HG02588 (cell line): ENCODE measurements around the gene ALG11.
"Not testable (repeated sequence)": the region's sequence is repeated elsewhere in the genome, so short reads cannot be mapped to it uniquely, and the experiment has no call there.

Source experiments
- ATAC-seq: cut with Tn5 transposase; IDR thresholded peaks from one replicate; pipeline ENCODE4 v1.9.1; 2021; ENCODE audit warnings: mild to moderate bottlenecking, moderate library complexity; ENCODE audit not compliant: unreplicated experiment

ALG11 gene, protein sequence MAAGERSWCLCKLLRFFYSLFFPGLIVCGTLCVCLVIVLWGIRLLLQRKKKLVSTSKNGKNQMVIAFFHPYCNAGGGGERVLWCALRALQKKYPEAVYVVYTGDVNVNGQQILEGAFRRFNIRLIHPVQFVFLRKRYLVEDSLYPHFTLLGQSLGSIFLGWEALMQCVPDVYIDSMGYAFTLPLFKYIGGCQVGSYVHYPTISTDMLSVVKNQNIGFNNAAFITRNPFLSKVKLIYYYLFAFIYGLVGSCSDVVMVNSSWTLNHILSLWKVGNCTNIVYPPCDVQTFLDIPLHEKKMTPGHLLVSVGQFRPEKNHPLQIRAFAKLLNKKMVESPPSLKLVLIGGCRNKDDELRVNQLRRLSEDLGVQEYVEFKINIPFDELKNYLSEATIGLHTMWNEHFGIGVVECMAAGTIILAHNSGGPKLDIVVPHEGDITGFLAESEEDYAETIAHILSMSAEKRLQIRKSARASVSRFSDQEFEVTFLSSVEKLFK

DNA sequence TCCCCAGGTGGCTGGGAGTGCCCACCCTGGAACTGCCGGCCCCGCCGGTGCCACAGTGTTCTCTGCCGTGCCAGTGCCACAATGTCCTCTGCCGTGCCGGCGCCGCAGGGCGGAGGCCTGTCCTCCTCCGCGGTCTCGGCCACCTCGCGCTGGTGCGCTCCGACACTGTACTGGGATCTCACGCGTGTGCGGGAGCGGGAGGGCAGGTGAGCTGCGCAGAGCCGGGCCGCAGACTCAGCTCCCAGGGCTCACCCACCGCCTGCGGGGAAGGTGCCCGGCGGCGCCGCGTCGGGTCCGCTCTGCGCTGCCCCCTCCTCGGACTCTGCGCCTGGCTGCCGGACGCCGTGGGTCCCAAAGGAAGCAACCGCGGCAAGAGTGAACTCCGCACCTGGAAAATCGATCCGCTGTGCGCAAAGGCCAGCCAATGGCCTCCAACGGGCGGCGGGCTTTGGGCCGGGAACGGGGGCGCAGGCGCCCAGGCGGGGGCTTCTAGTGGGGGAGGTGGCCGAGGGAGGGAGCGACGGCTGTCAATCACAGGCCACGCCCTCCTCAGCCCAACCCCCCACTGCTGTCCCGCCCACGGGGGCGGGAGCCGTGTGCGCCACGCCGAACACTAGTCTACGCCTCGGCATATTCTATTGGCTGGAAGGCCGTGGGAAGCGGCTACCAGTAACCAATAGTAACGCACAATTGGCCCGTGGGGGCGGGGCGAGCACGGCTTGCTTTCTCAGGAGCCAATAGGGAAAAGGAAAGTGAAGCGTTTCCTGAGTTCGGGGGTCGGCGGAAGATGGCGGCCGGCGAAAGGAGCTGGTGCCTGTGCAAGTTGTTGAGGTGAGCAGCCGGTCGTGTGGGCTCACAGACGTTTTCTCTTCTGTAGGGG is at the start of gene ALG11:
ALG11 (plus strand) TSS at position 767 of the 880 bp plus-strand sequence; CDS start at position 788, 21 bp downstream.
- peak; percentile 99 for ATAC-seq

DNA sequence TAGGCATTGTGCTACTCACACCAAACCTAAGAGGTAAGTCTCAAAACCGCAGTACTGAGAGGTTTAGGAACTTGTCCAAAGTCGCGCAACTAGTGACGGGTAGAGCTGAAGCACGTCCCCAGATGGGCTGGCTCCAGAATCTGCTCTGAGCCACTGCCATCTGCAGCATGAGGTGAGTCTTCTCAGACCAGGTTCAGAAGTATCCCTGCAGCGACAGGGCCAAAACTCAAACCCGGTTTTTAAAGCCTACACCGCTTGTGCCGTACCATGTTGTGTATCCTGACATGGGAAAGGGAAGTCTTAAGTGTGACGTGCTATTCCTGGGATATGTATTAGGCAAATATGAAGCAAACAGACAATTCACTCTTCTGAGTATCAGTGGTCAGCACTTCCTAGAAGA is 46.0 kb upstream of the ALG11 start:
- ATAC-seq, result no peak

DNA sequence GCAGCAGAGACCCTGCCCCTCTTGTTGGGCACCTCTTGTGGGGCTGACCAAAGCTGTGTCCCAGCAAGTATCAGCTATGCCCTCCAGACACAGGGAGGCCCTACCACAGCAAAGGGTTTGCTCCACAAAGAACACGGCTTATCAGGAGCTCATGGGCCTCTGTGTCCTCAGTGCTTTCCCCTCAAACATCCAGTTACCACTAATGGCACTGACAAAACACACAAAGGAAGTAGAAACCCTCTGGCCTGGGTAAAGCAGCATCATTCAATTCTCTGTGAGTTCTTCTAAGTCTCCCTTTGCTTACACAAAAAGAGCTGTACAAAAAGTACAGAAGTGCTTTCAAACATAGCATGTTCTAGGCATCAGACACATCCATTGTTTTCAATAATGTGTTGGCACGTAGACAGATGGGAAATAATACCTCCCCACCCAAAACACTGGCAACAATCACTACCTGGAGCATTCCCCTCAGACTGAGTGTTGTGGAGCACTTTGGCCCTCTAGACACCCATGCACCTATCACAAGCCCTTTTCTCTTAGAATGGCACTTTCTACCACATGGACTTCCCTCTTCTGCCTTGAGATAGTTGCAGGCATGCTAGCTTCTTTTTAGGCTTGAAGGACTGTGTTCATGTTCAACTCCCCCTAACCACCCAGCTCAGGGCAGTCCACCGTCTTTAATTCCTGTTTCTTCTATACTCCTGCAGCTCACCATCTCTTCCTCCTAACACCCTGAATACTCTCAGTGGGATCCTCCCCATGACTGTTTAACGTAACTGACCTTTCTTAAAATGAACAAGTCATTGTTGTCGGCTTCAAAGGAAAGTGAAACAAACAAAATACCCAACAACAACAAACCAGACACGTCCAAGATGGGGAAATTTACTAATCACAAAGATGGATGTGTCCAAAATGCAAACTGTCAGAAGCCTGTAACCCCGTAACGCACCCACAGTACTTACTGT is 44.4 kb upstream of the ALG11 start:
- no peak for ATAC-seq

DNA sequence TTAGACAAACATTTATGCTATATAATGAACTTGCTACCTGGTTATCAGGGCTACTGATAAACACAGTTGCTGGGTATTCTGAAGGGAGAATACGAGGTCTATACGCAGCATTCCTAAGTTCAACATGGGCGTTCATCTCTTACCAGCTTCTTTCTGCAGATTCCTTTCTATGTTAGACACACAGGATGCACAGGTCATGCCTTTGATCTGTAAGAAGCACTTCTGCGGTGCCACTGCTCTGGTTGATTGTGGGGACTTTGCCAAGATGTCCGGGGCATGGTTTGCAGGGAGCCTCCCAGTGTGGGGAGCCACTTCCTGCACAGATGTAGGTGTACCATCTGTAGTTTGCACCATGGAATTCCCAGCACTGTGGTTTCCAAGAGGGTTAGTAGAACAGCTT is 41.8 kb upstream of the ALG11 start:
- no peak for ATAC-seq

DNA sequence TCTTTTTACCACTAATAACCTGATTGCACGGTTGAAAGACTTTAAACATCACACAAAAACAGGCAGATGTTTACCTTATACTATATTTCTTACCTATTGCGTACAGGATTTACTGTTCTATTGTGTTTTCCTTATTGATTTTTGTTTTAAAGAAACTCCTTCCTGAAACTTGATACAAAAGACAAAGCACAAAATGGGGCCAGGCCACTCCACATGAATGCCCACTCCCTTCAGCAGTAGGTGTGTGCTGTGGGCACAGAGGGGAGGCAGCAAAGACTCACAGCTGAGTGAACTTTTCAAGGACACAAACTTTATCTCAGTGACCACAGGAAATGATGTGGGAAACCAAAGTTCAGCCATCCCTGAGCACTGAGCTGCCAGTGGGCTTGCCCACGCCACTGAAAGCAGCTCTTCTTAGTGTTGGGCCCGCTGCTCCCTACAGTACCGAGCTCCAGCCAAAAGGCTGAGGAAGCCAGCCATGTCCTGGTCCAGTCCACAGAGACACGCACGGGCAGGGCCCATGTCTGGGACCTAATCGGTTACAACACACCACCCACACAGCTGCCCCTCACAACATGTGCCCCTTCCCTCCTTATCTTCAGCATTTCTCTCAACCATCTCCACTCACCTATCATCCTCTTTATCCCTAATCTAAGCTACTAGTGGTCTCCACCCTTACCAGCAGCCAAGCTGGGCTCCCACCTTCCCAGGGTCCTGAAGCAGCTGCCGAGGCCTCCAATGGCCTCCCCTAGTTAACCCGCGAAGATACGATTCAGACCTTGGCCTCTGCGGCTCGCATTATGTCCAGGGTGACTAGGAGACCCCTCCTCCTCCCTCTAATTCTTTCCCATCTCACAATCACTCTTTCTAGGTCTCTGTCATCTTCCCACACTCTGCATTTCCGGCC is 40.4 kb upstream of the ALG11 start:
- ATAC-seq, result no peak

DNA sequence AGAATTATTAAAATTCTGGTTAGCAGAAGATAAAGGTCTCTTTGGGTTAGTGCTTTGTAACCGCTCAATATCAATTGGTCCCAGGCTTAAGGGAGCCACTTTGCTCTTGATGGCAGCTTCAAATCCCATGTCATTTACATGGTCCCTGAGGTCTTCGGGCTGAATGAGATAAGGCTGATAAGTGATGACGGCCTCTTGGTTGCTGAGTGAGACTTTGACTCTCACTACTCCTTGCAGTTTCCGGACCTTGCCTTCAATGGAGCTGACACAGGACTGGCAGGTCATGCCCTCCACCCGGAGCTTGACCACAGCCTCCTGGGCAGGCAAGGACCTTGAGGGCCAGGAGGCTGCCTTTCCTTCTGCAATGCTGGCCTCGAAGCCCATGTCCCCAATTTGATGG is 37.7 kb upstream of the ALG11 start:
- ATAC-seq, result no peak

DNA sequence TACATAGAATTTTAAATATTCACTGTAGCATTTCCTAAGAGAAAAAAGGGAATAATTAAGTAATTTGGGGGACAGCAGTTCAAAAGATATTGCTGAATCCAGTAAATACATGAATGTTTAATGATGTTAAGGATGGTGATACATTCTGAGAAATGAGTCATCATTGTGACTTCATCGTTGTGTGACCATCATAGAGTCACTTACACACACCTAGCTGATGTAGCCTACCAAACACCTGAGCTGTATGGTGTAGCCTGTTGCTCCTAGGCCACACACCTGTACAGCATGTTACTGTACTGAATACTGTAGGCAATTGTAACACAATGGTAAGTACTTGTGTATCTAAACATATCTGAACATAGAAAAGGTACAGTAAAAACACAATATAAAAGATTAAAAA is 35.8 kb upstream of the ALG11 start:
- ATAC-seq, result no peak

DNA sequence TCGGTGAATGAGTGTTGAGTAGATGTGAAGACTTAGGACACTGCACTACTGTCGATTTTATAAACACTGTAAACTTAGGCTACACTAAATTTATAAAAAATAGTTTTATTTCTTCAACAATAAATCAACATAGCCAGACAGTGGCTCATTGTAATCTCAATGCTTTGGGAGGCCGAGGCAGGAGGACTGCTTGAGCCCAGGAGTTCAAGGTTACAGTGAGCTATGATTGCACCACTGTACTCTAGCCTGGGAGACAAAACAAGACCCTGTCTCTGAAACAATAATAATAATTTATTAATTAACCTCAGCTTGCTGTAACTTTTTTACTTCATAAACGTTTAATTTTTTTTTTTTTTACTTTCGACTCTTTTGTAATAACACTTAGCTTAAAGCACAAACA is 35.3 kb upstream of the ALG11 start:
- ATAC-seq, result no peak

DNA sequence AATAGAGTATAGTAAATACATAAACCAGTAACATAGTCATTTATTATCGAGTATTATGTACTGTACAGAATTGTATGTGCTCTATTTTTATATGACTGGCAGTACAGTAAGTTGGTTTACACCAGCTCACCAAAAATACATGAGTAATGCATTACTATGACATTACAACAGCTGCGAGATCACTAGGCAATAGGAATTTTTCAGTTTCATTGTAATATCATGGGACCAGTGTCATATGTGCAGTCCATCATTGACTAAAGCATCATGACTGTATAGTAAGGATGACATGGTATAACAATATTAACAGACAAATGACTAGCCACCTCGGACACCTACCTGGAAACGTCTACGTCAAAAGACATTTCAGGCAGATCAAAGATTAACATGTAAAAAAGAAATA is 34.6 kb upstream of the ALG11 start:
- no peak for ATAC-seq

DNA sequence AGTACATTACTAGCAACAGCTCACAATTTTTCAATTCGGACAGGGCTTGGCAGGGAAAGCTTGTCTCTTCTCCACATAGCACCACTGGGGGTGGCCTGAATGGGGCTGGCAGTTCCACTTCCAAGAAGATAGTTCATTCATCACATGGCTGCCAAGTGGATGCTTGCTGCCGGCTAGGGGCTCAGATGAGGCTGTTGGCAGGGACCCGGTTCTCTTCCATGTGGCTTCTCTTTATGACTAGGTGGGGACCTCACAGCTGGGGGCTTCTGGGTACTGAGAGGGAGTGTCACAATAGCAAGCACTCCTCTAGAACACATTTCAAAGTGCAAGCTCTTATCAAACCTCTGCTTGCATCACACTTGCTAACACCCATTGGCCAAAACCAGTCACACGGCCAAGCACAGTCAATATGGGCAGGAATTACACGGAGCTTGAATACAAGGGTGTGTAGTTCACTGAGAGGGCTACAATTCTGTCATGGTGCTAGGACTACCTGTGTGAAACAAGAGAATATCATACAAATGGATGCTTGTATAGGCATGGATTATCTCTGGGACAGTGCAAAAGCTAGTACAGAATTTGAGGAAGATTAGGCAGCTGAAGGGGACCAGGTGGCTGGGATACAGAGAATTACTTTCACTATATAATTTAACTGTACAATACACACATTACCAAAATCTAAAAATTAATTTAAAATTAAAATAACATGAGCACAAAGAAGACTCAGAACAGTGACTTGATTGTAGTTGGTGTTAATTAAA is 33.2 kb upstream of the ALG11 start:
- ATAC-seq, result no peak

DNA sequence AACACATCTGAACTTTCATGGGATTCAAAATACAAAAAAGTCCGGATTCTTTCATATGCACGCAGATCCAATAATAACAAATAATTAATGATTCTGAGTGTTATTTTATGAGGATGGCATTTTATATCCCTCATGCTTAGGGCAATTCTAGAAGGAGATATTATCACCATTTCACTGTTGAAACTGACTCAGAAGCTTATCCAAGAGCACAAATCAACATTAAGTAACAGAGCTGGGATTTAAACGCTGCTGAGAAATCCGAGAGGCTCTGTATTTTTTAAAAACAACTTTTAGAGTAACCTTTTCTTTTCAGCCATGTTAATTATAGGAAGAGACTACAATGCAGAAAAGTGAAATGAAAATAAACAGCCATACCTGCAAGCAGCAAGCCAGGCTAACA is 31.3 kb upstream of the ALG11 start:
- ATAC-seq, result no peak

DNA sequence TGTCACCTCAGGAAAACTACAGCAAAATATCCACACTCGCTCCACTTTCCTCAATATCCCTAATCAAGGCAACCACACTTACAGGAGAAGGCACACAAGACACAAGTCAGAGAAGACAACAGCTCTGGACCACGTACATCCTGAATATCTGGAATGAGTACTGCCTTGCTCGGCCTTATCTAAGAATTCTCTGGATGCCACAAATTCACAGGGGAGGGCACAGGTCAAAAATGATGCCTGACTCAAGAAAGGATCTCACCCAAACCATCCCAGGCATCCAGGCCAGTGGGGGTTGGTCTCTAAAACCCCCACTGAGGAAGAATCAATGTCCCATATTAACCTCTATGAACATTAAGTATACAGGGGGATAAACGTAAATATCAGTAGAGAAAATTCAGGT is 30.8 kb upstream of the ALG11 start:
- no peak for ATAC-seq

DNA sequence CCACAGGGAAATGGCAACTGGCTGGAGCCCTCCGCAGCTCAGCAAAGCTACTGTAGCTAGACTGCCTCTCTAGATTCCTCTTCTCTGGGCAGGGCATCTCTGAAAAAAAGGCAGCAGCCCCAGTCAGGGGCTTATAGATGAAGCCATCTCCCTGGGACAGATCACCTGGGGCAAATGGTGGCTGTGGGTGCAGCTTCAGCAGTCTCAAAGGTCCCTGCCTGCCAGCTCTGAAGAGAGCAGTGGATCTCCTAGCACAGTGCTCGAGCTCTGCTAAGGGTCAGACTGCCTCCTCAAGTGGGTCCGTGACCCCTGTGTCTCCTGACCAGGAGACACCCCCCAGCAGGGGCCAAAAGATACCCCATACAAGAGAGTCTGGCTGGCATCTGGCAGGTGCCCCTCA is 28.9 kb upstream of the ALG11 start:
- ATAC-seq, result not testable (repeated sequence)

DNA sequence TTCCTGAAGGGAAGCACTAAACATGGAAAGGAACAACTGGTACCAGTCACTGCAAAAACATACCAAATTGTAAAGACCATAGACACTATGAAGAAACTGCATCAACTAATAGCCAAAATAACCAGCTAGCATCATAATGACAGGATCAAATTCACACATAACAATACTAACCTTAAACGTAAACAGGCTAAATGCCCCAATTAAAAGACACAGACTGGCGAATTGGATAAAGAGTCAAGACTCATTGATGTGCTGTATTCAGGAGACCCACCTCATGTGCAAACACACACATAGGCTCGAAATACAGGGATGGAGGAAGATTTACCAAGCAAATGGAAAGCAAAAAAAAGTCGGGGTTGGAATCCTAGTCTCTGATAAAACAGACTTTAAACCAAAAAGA is 27.3 kb upstream of the ALG11 start:
- ATAC-seq, result not testable (repeated sequence)

DNA sequence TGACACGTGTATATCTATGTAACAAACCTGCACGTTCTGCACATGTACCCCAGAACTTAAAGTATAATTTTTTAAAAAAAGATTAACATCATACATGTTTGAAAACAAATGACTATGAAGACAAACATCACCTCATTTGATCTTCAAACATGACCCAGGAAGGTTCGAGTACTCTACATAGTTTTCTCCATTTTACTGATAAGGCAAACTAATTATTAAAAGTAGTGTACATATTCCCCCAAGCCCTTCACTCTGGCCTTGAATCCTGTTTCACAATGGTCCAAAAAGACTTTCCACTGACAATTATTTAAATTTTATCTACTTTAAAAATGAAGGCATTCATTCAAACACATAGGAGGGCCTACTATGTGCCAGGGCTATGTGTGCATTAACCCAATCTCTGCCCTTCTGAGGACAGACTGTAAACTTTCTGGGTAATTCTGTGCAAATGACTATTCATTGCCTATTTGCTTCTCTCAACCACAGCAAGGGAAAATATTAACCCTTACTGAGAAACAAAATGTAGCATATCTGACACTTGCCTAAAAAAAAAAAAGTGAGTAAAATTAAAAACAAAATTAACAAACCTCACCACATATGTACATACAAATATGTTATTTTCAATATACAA is 23.1 kb upstream of the ALG11 start:
- no peak for ATAC-seq

DNA sequence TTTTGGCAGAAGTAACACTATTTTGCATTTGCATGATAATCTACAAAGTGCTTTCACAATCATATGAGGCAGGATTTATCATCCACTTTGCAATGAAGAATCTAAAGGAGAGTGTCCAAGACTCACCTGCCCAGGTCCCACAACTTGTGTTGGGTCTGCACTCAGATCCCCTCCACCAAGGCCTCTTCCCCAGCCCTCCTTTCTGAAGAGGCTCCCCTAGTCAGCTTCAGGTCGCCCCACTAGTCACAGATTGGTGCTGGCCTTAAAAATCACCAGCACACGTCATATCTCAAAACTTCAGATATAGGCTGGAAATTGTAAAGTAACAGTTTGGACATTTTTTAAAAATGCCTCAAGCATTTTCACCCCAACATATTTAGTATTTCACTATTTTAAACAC is 18.5 kb upstream of the ALG11 start:
- ATAC-seq, result no peak

DNA sequence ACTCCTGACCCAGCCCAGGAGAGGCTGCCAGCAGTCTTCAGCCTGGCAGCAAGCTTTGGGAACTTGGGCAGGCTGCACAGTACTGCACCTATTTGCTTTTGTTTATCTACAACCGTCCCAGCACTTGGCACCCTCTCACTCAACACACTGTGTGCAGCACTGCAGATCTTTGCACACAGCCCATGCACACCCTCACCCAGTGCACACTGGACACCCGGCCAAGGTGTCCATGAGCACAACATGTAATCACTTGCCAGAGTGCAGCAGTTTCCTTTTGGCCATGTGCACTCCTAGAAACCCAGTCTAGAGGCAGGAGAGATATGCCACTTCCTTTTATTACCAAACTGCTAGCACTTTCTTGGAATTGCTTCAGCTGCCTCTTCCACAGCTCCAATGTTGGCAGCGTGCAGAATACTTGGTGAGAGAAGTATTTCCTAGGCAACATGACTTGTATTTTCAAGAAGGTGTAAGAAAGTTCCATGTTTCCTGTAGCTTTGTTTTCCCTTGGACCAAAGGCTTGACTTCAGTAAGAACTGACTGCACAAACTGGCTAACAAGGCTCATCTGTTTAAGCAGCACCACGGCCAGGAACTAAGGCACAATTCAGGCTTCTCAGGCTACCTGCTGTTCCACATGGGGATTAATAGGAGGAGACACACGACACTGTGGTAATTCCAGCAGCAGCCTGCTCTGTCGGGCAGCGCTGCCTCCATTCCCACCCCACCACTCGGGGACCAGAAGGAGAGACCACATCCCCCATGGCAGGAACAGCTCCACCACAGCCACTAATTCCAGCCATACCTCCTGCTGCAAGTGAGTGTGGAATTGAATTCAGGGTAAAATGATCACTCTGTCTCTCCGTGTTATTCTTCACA is 16.3 kb upstream of the ALG11 start:
- no peak for ATAC-seq

DNA sequence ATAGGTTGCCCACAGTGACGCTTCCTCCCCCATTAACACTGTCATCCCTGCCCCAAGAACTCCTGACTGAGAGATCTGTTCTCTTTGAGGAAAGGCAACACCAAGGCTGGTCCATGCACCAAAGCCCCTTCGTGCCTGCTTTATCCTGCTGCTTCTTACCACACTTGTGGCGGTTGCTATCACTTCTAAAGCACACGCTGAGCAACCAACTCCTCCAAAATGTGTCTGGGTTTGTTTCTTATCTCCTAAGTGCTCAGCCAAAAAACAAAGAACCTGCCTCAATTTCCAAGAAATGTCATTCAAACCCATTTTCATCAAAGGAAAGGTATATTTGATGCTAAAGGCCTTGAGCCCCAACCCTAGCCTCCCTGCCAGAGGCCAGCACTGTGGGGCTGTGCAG is 15.6 kb upstream of the ALG11 start:
- ATAC-seq, result no peak
